Bone marrow (tissue), 2 donors: Measurements from ENCODE around the gene ERV3-1.
"Not testable (repeated sequence)": the region's sequence is repeated elsewhere in the genome, so short reads cannot be mapped to it uniquely, and the experiment has no call there.

ENCODE experiments used
- DNase-seq, 2 donors: peaks; one replicate each; lab custom pipeline; 2025; lab: John Stamatoyannopoulos, UW

ERV3-1 gene

GRCh38 chr7:65006094-65006992 is at the start of gene ERV3-1:
Gene ERV3-1, minus strand, starts transcription at chr7:65006687. Its CDS starts 13,661 bp downstream, at chr7:64993026.
- DNase-seq = peak; percentile 68 to 89

GRCh38 chr7:65055786-65056185 is 49.3 kb upstream of the ERV3-1 start:
- not testable (repeated sequence) for DNase-seq

- DNase-seq = not testable (repeated sequence)
Measured at GRCh38 chr7:65054466-65054994, 48.0 kb upstream of the ERV3-1 start.

GRCh38 chr7:65051654-65052053 is 45.2 kb upstream of the ERV3-1 start:
- DNase-seq = not testable (repeated sequence)

GRCh38 chr7:65051139-65051538 is 44.7 kb upstream of the ERV3-1 start:
- not testable (repeated sequence) for DNase-seq

GRCh38 chr7:65046329-65046728 is 39.8 kb upstream of the ERV3-1 start:
- DNase-seq = not testable (repeated sequence)

GRCh38 chr7:65045589-65045988 is 39.1 kb upstream of the ERV3-1 start:
- not testable (repeated sequence) for DNase-seq

GRCh38 chr7:65038767-65039166 is 32.3 kb upstream of the ERV3-1 start:
- DNase-seq = peak in 1 of 2 donors; percentile 5

GRCh38 chr7:65037740-65038688 is 31.5 kb upstream of the ERV3-1 start:
- DNase-seq = peak; percentile 76 to 87

GRCh38 chr7:65036526-65036925 is 30.0 kb upstream of the ERV3-1 start:
- peak in 1 of 2 donors; percentile 2 for DNase-seq

- DNase-seq = not testable (repeated sequence)
Measured at GRCh38 chr7:65035469-65035868, 29.0 kb upstream of the ERV3-1 start.

GRCh38 chr7:65034120-65034782 is 27.8 kb upstream of the ERV3-1 start:
- DNase-seq = not testable (repeated sequence)

GRCh38 chr7:65033391-65033790 is 26.9 kb upstream of the ERV3-1 start:
- not testable (repeated sequence) for DNase-seq

- DNase-seq = not testable (repeated sequence)
Measured at GRCh38 chr7:65025023-65025422, 18.5 kb upstream of the ERV3-1 start.

GRCh38 chr7:65020978-65021377 is 14.5 kb upstream of the ERV3-1 start:
- DNase-seq = not testable (repeated sequence)

- DNase-seq = not testable (repeated sequence)
Measured at GRCh38 chr7:65009881-65010280, 3.4 kb upstream of the ERV3-1 start.

- not testable (repeated sequence) for DNase-seq
Measured at GRCh38 chr7:65009394-65009793, 2.9 kb upstream of the ERV3-1 start.

GRCh38 chr7:65007036-65007435 is 549 bp upstream of the ERV3-1 start:
- DNase-seq = peak in 1 of 2 donors; percentile 34

GRCh38 chr7:65004575-65004974 is 1.9 kb downstream of the ERV3-1 start:
- no peak for DNase-seq

- no peak for DNase-seq
Measured at GRCh38 chr7:65002972-65003585, 3.4 kb downstream of the ERV3-1 start.

GRCh38 chr7:65001291-65001814 is 5.1 kb downstream of the ERV3-1 start:
- no peak for DNase-seq
